ELF-1 (cell line): ENCODE results near the gene CYP2W1.
"Not testable (repeated sequence)": the region's sequence is repeated elsewhere in the genome, so short reads cannot be mapped to it uniquely, and the experiment has no call there.

Experiments
- DNase-seq: peaks from one replicate; pipeline ENCODE4 v3.0.0-alpha.2; 2016; ENCODE audit warnings: low read depth, low spot score

The CYP2W1 gene

GRCh38 chr7:1028044-1028770, 45.2 kb downstream of the CYP2W1 start:
- DNase-seq = peak; percentile 86

GRCh38 chr7:1028775-1029636, 46.0 kb downstream of the CYP2W1 start:
- peak; percentile 78 for DNase-seq

GRCh38 chr7:1029637-1030443, 46.9 kb downstream of the CYP2W1 start:
- no peak for DNase-seq

- no peak for DNase-seq
Observed at GRCh38 chr7:1030444-1031070, 47.6 kb downstream of the CYP2W1 start.

GRCh38 chr7:1031716-1032455, 48.9 kb downstream of the CYP2W1 start:
- DNase-seq = no peak

- no peak for DNase-seq
Observed at GRCh38 chr7:1032536-1033181, 49.7 kb downstream of the CYP2W1 start.

- no peak for DNase-seq
Observed at GRCh38 chr7:1033546-1034145, 50.7 kb downstream of the CYP2W1 start.

GRCh38 chr7:1034769-1035168, 51.8 kb downstream of the CYP2W1 start:
- not testable (repeated sequence) for DNase-seq

- DNase-seq = not testable (repeated sequence)
Observed at GRCh38 chr7:1036164-1036928, 53.4 kb downstream of the CYP2W1 start.
